DND-41 (cell line): Measurements from ENCODE around the gene NDE1.

Experiments
- CTCF ChIP-seq: IDR thresholded peaks from 2 replicates; pipeline ENCODE4 v1.5.1; 2012; ENCODE audit warnings: borderline replicate concordance, low read length, moderate library complexity, mild to moderate bottlenecking; ENCODE audit not compliant: poor library complexity, severe bottlenecking; ENCODE audit errors: extremely low read depth
- EZH2 ChIP-seq: IDR thresholded peaks from 3 replicates; pipeline ENCODE4 v1.6.1; 2012; ENCODE audit warnings: borderline replicate concordance, low read depth, mild to moderate bottlenecking, moderate library complexity, low read length, inconsistent platforms; ENCODE audit not compliant: severe bottlenecking

- TF ChIP-seq CTCF (no peak), EZH2 (no peak)
These were observed 34.0 kb upstream of the NDE1 start for GRCh38 chr16:15616012-15616411.
